Measurements from ENCODE around the gene SMOC2. TPM values are rescaled to one million over a fixed set of nuclear protein-coding genes. Genes with fewer than 3 reads are reported as not detected.

Gene SMOC2
- total and polyA plus RNA-seq, 3 experiments from 2014 or later = not detected

DNA sequence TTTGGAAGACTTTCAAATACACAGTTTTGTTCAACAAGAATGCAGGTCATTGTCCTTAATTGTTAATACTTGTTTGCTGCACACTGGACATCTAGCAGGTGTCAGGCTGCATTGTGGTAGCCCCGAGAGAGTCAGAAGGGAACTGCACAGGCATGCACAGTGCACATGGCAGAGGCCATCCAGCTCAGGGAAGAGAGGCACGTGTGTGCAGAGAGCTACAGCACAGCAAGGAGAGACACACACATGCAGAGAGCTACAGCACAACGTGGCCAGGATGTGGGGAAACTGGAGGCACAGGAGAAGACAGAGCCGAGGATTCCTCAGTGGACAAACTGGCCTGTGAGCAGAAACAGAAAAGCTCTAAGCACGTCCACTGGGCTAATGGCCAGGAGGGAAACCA lies 272.0 kb downstream of the SMOC2 start:
- H3K4me1 ChIP-seq (ENCODE audit: insufficient read depth, low read length) = no peaks in the 10 kb centered on the region
- ChIA-PET POLR2A (no interaction called here), CTCF (no interaction called here)
- no peaks in the 10 kb centered on the region for H3K27me3 ChIP-seq (ENCODE audit: insufficient read depth, low read length, poor library complexity, severe bottlenecking)
- Mint-ChIP-seq H3K4me3 (no peak overlapping the region), H3K4me1 (no peaks in the 10 kb centered on the region), H3K9me3 (peaks cover 0 to 3% (median 1%) of the 10 kb centered on the region in 5 donors), H3K27ac (no peak overlapping the region), H3K36me3 (no peaks in the 10 kb centered on the region), H3K27me3 (peaks cover 0 to 4% of the 10 kb centered on the region in 2 donors)
- H3K36me3 ChIP-seq (ENCODE audit: insufficient read depth, low read length) = no peaks in the 10 kb centered on the region
- no peak overlapping the region for H3K4me3 ChIP-seq (ENCODE audit: low read length)
- no peak overlapping the region for H3K27ac ChIP-seq (ENCODE audit: low read depth, low read length)
- H3K9me3 ChIP-seq (ENCODE audit: low read length) = no peaks in the 10 kb centered on the region
- no peak for DNase-seq

DNA sequence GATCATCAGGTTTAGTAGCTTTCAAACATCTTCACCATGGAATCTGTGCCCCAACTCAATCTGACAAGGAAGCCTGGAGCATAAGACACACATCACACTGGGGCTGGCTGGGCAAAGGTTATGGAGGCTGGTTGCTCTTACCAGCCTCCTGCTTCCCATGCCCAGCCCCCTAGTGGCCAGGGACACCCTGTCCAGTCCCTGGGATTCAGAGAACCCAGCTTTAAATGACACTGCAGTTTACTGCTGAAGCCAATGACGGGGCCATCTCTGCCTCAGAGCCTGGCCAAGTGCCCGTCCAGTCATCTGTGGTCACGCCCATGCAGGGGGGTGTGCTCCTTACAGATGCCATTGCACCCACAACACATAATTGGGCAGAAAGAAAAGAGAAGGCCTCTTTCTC lies 272.9 kb downstream of the SMOC2 start:
- no peak overlapping the region for H3K27ac ChIP-seq (ENCODE audit: low read depth, low read length)
- Mint-ChIP-seq H3K27me3 (peaks cover 0 to 4% of the 10 kb centered on the region in 2 donors), H3K4me3 (no peak overlapping the region), H3K36me3 (no peaks in the 10 kb centered on the region), H3K27ac (no peak overlapping the region), H3K4me1 (no peaks in the 10 kb centered on the region), H3K9me3 (peaks cover 0 to 3% (median 1%) of the 10 kb centered on the region in 5 donors)
- no peaks in the 10 kb centered on the region for H3K36me3 ChIP-seq (ENCODE audit: insufficient read depth, low read length)
- DNase-seq = no peak
- H3K4me1 ChIP-seq (ENCODE audit: insufficient read depth, low read length) = no peaks in the 10 kb centered on the region
- ChIA-PET POLR2A (no interaction called here), CTCF (no interaction called here)
- H3K27me3 ChIP-seq (ENCODE audit: insufficient read depth, low read length, poor library complexity, severe bottlenecking) = no peaks in the 10 kb centered on the region
- no peaks in the 10 kb centered on the region for H3K9me3 ChIP-seq (ENCODE audit: low read length)
- H3K4me3 ChIP-seq (ENCODE audit: low read length) = no peak overlapping the region

DNA sequence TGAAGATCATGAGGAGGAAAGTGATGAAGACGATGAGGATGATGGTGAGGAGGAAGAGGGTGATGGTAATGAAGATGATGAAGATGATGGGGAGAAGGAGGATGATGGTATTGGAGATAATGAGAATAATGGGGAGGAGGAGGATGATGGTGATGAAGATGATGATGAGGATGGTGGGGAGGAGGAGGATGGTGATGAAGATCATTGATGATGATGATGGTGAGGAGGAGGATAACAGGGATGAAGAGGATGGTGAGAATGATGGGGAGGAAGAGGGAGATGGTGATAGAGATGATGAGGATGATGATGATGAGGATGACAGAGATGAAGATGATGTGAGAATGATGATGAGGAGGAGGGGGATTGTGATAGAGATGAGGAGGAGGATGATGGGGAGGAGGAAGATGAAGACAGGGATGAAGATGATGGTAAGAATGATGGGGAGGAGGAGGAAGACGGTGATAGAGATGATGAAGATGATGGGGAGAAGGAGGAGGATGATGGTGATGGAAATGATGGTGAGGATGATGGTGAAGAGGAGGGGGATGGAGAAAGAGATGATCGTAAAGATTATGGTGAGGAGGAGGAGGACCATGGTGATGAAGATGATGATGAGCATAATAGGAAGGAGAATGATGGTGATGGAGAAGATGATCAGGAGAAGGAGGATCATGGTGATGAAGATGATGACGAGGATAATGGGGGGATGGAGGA lies 273.7 kb downstream of the SMOC2 start:
- H3K27ac ChIP-seq (ENCODE audit: low read depth, low read length) = no peak overlapping the region
- CTCF ChIA-PET = no interaction called here

GRCh38 chr6:168715643-168716481 lies 274.9 kb downstream of the SMOC2 start:
- ChIA-PET CTCF (no interaction called here), POLR2A (no interaction called here)
- Mint-ChIP-seq H3K36me3 (no peaks in the 10 kb centered on the region), H3K4me1 (no peaks in the 10 kb centered on the region), H3K27ac (no peak overlapping the region), H3K4me3 (no peak overlapping the region), H3K27me3 (peaks cover 0 to 4% of the 10 kb centered on the region in 2 donors), H3K9me3 (peaks cover 0 to 3% (median 0%) of the 10 kb centered on the region in 5 donors)
- Histone ChIP-seq H3K9me3 (ENCODE audit: low read length) (no peaks in the 10 kb centered on the region), H3K4me1 (ENCODE audit: insufficient read depth, low read length) (no peaks in the 10 kb centered on the region), H3K4me3 (ENCODE audit: low read length) (no peak overlapping the region), H3K27ac (ENCODE audit: low read depth, low read length) (no peak overlapping the region), H3K27me3 (ENCODE audit: insufficient read depth, low read length, poor library complexity, severe bottlenecking) (no peaks in the 10 kb centered on the region), H3K36me3 (ENCODE audit: insufficient read depth, low read length) (no peaks in the 10 kb centered on the region)
- DNase-seq = no peak

More for the DNA sequence above, 273.7 kb downstream of the SMOC2 start:
- H3K36me3 ChIP-seq (ENCODE audit: insufficient read depth, low read length) = no peaks in the 10 kb centered on the region
- POLR2A ChIA-PET = no interaction called here
- Mint-ChIP-seq H3K9me3 (peaks cover 0 to 3% (median 0%) of the 10 kb centered on the region in 5 donors), H3K4me1 (no peaks in the 10 kb centered on the region), H3K27me3 (peaks cover 0 to 4% of the 10 kb centered on the region in 2 donors), H3K36me3 (no peaks in the 10 kb centered on the region), H3K27ac (no peak overlapping the region), H3K4me3 (no peak overlapping the region)
- H3K4me1 ChIP-seq (ENCODE audit: insufficient read depth, low read length) = no peaks in the 10 kb centered on the region
- H3K27me3 ChIP-seq (ENCODE audit: insufficient read depth, low read length, poor library complexity, severe bottlenecking) = no peaks in the 10 kb centered on the region
- DNase-seq = no peak
- no peak overlapping the region for H3K4me3 ChIP-seq (ENCODE audit: low read length)
- no peaks in the 10 kb centered on the region for H3K9me3 ChIP-seq (ENCODE audit: low read length)

- Mint-ChIP-seq H3K27ac (no peak overlapping the region), H3K4me3 (no peak overlapping the region), H3K9me3 (peaks cover 0 to 3% (median 0%) of the 10 kb centered on the region in 5 donors), H3K36me3 (no peaks in the 10 kb centered on the region), H3K27me3 (no peaks in the 10 kb centered on the region), H3K4me1 (no peaks in the 10 kb centered on the region)
- H3K4me1 ChIP-seq (ENCODE audit: insufficient read depth, low read length) = no peaks in the 10 kb centered on the region
- H3K4me3 ChIP-seq (ENCODE audit: low read length) = no peak overlapping the region
- no peaks in the 10 kb centered on the region for H3K27me3 ChIP-seq (ENCODE audit: insufficient read depth, low read length, poor library complexity, severe bottlenecking)
- no peaks in the 10 kb centered on the region for H3K36me3 ChIP-seq (ENCODE audit: insufficient read depth, low read length)
- POLR2A ChIA-PET = no interaction called here
- H3K27ac ChIP-seq (ENCODE audit: low read depth, low read length) = no peak overlapping the region
- H3K9me3 ChIP-seq (ENCODE audit: low read length) = no peaks in the 10 kb centered on the region
- no peak for DNase-seq
- CTCF ChIA-PET = no interaction called here
These were observed 275.6 kb downstream of the SMOC2 start for GRCh38 chr6:168716581-168716980.

GRCh38 chr6:168717491-168717890 lies 276.5 kb downstream of the SMOC2 start:
- no peak overlapping the region for H3K4me3 ChIP-seq (ENCODE audit: low read length)
- H3K36me3 ChIP-seq (ENCODE audit: insufficient read depth, low read length) = no peaks in the 10 kb centered on the region
- Mint-ChIP-seq H3K4me1 (no peaks in the 10 kb centered on the region), H3K4me3 (no peak overlapping the region), H3K27ac (no peak overlapping the region), H3K27me3 (no peaks in the 10 kb centered on the region), H3K36me3 (no peaks in the 10 kb centered on the region), H3K9me3 (peaks cover 0 to 3% (median 0%) of the 10 kb centered on the region in 5 donors)
- ChIA-PET POLR2A (no interaction called here), CTCF (no interaction called here)
- H3K27me3 ChIP-seq (ENCODE audit: insufficient read depth, low read length, poor library complexity, severe bottlenecking) = no peaks in the 10 kb centered on the region
- H3K27ac ChIP-seq (ENCODE audit: low read depth, low read length) = no peak overlapping the region
- DNase-seq = no peak
- H3K9me3 ChIP-seq (ENCODE audit: low read length) = no peaks in the 10 kb centered on the region
- no peaks in the 10 kb centered on the region for H3K4me1 ChIP-seq (ENCODE audit: insufficient read depth, low read length)

Other genes with a start within 250 kb of the SMOC2 start
- not detected for gene DACT2, start 121.4 kb upstream of the SMOC2 start, total RNA-seq
- gene DACT2, start 121.4 kb upstream of the SMOC2 start, polyA plus RNA-seq = not detected